HUES48 (cell line): ENCODE results near the gene CACUL1.

ENCODE experiments used
- H3K27ac ChIP-seq: one replicate; pipeline ENCODE4 v1.7.0; 2013; ENCODE audit warnings: low read depth, low read length, inconsistent platforms
- H3K27me3 ChIP-seq: 2 replicates; pipeline ENCODE4 v1.6.1; 2013; ENCODE audit warnings: mild to moderate bottlenecking, low read length; ENCODE audit not compliant: control insufficient read depth, insufficient read depth
- H3K36me3 ChIP-seq: 2 replicates; pipeline ENCODE4 v1.6.1; 2013; ENCODE audit warnings: low read length; ENCODE audit not compliant: control insufficient read depth, insufficient read depth
- H3K4me1 ChIP-seq: 2 replicates; pipeline ENCODE4 v1.6.1; 2013; ENCODE audit warnings: mild to moderate bottlenecking, low read length; ENCODE audit not compliant: control insufficient read depth, insufficient read depth
- H3K4me3 ChIP-seq: 2 replicates; pipeline ENCODE4 v1.5.1; 2013; ENCODE audit warnings: mild to moderate bottlenecking, low read depth, low read length
- H3K9ac ChIP-seq: 2 replicates; pipeline ENCODE4 v1.6.1; 2013; ENCODE audit warnings: mild to moderate bottlenecking, low read depth, low read length, moderate library complexity
- H3K9me3 ChIP-seq: 2 replicates; pipeline ENCODE4 v1.6.1; 2013; ENCODE audit warnings: low read length; ENCODE audit not compliant: control insufficient read depth, insufficient read depth

Gene CACUL1

GRCh38 chr10:118712080-118712479, 42.7 kb downstream of the CACUL1 start:
- no peaks in the 10 kb centered on the region for H3K9me3 ChIP-seq
- no peak overlapping the region for H3K9ac ChIP-seq
- H3K36me3 ChIP-seq, result peaks cover 17% of the 10 kb centered on the region; the same call in 1 of the 2 replicates
- no peaks in the 10 kb centered on the region; the same call in 1 of the 2 replicates for H3K4me1 ChIP-seq
- no peak overlapping the region for H3K27ac ChIP-seq
- no peaks in the 10 kb centered on the region for H3K27me3 ChIP-seq
- no peak overlapping the region for H3K4me3 ChIP-seq

GRCh38 chr10:118710487-118710886, 44.3 kb downstream of the CACUL1 start:
- H3K36me3 ChIP-seq, result peaks cover 19% of the 10 kb centered on the region; the same call in 1 of the 2 replicates
- no peaks in the 10 kb centered on the region for H3K9me3 ChIP-seq
- H3K4me3 ChIP-seq, result no peak overlapping the region

GRCh38 chr10:118708571-118708970, 46.2 kb downstream of the CACUL1 start:
- H3K36me3 ChIP-seq, result peaks cover 19% of the 10 kb centered on the region; the same call in 1 of the 2 replicates
- no peaks in the 10 kb centered on the region for H3K27me3 ChIP-seq
- H3K9me3 ChIP-seq, result no peaks in the 10 kb centered on the region
- H3K4me1 ChIP-seq, result no peaks in the 10 kb centered on the region; the same call in 1 of the 2 replicates
- no peak overlapping the region for H3K4me3 ChIP-seq
- no peak overlapping the region for H3K9ac ChIP-seq
- no peak overlapping the region for H3K27ac ChIP-seq

More at GRCh38 chr10:118710487-118710886, 44.3 kb downstream of the CACUL1 start:
- H3K4me1 ChIP-seq, result no peaks in the 10 kb centered on the region; the same call in 1 of the 2 replicates
- no peak overlapping the region for H3K9ac ChIP-seq
- no peak overlapping the region for H3K27ac ChIP-seq
- no peaks in the 10 kb centered on the region for H3K27me3 ChIP-seq

- H3K4me3 ChIP-seq, result no peak overlapping the region
- H3K27ac ChIP-seq, result no peak overlapping the region
- H3K36me3 ChIP-seq, result peaks cover 27% of the 10 kb centered on the region
- peaks cover 10% of the 10 kb centered on the region for H3K4me1 ChIP-seq
- H3K27me3 ChIP-seq, result no peaks in the 10 kb centered on the region
- H3K9ac ChIP-seq, result no peak overlapping the region
- no peaks in the 10 kb centered on the region for H3K9me3 ChIP-seq
Measured at GRCh38 chr10:118704711-118705110, 50.1 kb downstream of the CACUL1 start.

- H3K36me3 ChIP-seq, result peaks cover 25% of the 10 kb centered on the region
- H3K27me3 ChIP-seq, result no peaks in the 10 kb centered on the region
- no peak overlapping the region for H3K4me3 ChIP-seq
- no peaks in the 10 kb centered on the region for H3K9me3 ChIP-seq
- no peak overlapping the region for H3K9ac ChIP-seq
- peaks cover 10% of the 10 kb centered on the region for H3K4me1 ChIP-seq
- H3K27ac ChIP-seq, result peak overlapping the region; percentile 25
Measured at GRCh38 chr10:118701529-118702323, 53.0 kb downstream of the CACUL1 start.

GRCh38 chr10:118698421-118698820, 56.3 kb downstream of the CACUL1 start:
- Histone ChIP-seq H3K9ac (no peak overlapping the region), H3K27ac (no peak overlapping the region), H3K4me3 (no peak overlapping the region), H3K4me1 (peaks cover 10% of the 10 kb centered on the region), H3K36me3 (peaks cover 34% of the 10 kb centered on the region), H3K27me3 (no peaks in the 10 kb centered on the region), H3K9me3 (no peaks in the 10 kb centered on the region)

GRCh38 chr10:118694848-118695247, 59.9 kb downstream of the CACUL1 start:
- Histone ChIP-seq H3K4me3 (no peak overlapping the region), H3K27me3 (no peaks in the 10 kb centered on the region), H3K9me3 (no peaks in the 10 kb centered on the region), H3K36me3 (peaks cover 34% of the 10 kb centered on the region), H3K4me1 (no peaks in the 10 kb centered on the region), H3K9ac (no peak overlapping the region), H3K27ac (no peak overlapping the region)

GRCh38 chr10:118692872-118693271, 61.9 kb downstream of the CACUL1 start:
- Histone ChIP-seq H3K4me1 (no peaks in the 10 kb centered on the region), H3K27ac (no peak overlapping the region), H3K36me3 (peaks cover 44% of the 10 kb centered on the region), H3K9ac (no peak overlapping the region), H3K4me3 (no peak overlapping the region), H3K9me3 (no peaks in the 10 kb centered on the region), H3K27me3 (no peaks in the 10 kb centered on the region)

GRCh38 chr10:118689070-118689858, 65.5 kb downstream of the CACUL1 start:
- Histone ChIP-seq H3K4me3 (no peak overlapping the region), H3K9me3 (no peaks in the 10 kb centered on the region), H3K9ac (no peak overlapping the region), H3K4me1 (no peaks in the 10 kb centered on the region), H3K27ac (no peak overlapping the region), H3K27me3 (no peaks in the 10 kb centered on the region), H3K36me3 (peaks cover 66% of the 10 kb centered on the region)

GRCh38 chr10:118687472-118687871, 67.3 kb downstream of the CACUL1 start:
- no peaks in the 10 kb centered on the region for H3K4me1 ChIP-seq
- H3K36me3 ChIP-seq, result peaks cover 74% of the 10 kb centered on the region
- H3K4me3 ChIP-seq, result no peak overlapping the region
- H3K27ac ChIP-seq, result no peak overlapping the region
- no peak overlapping the region for H3K9ac ChIP-seq
- H3K9me3 ChIP-seq, result no peaks in the 10 kb centered on the region
- no peaks in the 10 kb centered on the region for H3K27me3 ChIP-seq

GRCh38 chr10:118682533-118682932, 72.2 kb downstream of the CACUL1 start:
- Histone ChIP-seq H3K9me3 (no peaks in the 10 kb centered on the region), H3K4me3 (no peak overlapping the region), H3K36me3 (peaks cover 62% of the 10 kb centered on the region), H3K9ac (no peak overlapping the region), H3K27ac (no peak overlapping the region), H3K4me1 (no peaks in the 10 kb centered on the region), H3K27me3 (no peaks in the 10 kb centered on the region)
